HG02938 (cell line): ENCODE results near the gene LMO7.

Experiments used
- ATAC-seq: cut with Tn5 transposase; IDR thresholded peaks from one replicate; pipeline ENCODE4 v1.9.1; 2021; ENCODE audit warnings: mild to moderate bottlenecking, moderate library complexity; ENCODE audit not compliant: unreplicated experiment

LMO7 gene

GRCh38 chr13:75796825-75797224, 160.7 kb downstream of the LMO7 start:
- no peak for ATAC-seq

DNA sequence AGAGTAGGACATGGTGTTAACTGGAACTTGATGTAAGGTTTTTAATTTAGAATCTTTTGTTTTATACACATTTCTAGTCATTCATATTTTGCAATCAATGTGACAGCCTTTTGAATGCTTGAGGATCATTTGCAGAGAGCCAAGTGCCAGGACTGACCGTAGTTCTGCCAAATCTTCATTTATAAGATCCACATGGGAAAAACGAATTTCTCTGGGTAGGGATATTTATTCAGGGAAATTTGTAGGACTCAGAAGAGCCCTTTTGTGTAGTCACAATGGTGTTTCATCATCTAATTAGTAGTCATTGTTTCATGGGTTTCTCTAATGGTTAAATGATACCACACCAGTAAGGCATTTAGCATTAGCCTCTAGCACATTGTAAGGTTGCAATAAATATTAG, 161.1 kb downstream of the LMO7 start:
- ATAC-seq = no peak

- no peak for ATAC-seq
Observed at GRCh38 chr13:75797719-75798118, 161.6 kb downstream of the LMO7 start.

GRCh38 chr13:75798353-75799255, 162.5 kb downstream of the LMO7 start:
- no peak for ATAC-seq

- ATAC-seq = no peak
Observed at GRCh38 chr13:75800545-75800944, 164.4 kb downstream of the LMO7 start.

DNA sequence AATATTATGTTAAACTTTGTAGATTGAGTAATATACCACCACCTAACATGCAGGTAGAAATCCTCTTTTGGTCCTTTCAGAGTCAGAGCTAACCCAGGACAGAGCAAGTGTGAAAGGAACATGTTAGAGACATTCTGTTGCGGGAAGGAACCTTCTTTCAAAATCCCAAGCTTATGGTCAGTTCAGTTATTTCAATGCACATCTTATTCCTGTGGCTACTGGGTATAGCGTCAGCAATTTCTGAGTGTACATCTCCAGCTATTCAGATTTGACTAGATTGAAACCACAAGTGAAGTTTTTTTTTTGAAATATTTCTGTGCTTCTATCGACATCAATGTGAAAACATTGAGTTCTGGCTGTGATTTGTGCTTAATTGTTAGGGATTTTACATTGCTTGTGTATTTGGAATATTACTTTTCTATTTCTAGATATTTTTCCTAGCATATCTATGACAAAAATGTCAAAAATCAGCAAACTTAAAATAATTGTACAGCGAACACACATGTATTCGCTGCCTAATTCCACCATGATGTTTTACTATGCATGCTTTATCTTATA, 165.3 kb downstream of the LMO7 start:
- ATAC-seq = no peak

DNA sequence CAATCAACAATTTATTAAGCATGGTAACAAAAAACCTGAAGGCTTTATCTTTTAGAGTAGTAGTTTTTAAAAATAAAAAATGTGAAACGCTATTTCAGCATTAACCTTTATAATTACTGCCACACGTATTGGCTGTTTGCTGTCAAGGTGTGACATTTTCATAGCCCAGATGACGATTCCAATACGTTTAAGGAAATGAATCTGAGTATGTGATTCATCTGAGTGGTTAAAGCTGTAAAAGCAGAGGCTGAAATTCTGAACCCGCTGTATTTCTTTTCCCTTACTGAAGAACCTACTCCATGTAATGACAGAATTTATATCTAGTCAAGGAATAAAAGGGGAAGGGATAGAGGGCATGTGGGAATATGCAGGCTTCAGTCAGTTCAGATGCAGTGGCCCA, 166.0 kb downstream of the LMO7 start:
- ATAC-seq = no peak

- no peak for ATAC-seq
Observed at GRCh38 chr13:75803164-75803611, 167.1 kb downstream of the LMO7 start.

DNA sequence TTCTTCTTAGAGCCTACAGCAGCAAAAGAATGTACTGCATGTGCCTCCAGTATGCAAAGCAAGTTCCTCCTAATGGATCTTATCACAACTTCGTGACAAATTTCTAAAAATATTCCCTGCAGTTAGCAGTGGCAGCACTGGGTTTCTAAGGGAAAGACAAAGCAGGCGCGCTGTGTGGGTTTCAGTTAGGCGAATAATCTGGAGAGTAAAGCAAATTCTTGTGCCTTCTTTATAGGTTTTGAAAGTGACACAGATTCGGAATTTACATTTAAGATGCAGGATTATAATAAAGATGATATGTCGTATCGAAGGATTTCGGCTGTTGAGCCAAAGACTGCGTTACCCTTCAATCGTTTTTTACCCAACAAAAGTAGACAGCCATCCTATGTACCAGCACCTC, 167.9 kb downstream of the LMO7 start:
- ATAC-seq = no peak

DNA sequence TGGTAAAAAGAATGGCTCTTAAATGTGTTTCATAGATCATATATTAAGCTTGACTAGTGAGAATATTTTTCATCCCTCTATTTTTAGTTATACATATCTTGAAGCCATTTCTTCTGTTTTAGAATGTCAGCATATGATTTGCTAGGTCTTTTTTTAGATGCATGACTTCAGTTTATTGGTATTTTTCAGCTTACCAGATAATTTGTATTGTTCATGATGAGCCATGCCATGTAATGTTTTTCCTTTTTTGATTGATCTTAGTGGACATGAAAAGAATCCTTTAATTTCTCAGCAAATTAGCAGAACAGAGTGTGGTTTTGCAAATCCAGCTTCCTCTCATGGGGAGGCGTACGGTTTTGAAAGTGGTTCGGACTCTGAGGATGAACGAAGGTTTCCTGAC, 168.5 kb downstream of the LMO7 start:
- no peak for ATAC-seq

- no peak for ATAC-seq
Observed at GRCh38 chr13:75806117-75806516, 170.0 kb downstream of the LMO7 start.

GRCh38 chr13:75811361-75811760, 175.2 kb downstream of the LMO7 start:
- no peak for ATAC-seq

GRCh38 chr13:75811841-75812240, 175.7 kb downstream of the LMO7 start:
- ATAC-seq = no peak

DNA sequence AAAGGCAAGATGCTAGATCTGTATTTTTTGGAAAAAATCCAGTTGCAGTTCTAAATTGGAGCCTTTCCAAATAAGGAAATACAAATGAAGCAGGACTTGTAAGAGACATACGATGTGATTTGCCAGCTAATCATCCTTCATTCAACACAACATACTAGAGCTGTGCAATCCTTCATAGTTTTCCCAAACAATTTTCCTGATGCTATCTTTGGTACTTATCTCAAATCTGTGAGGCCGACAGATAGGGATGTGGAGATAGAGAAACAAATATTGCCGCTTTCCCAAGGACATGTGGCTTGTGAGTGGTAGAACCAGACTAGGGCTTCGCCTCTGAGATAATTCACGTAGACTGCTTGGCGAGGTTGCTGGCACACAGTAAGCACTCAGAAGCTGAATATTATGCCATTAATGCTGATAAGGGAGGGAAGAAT, 176.6 kb downstream of the LMO7 start:
- no peak for ATAC-seq

GRCh38 chr13:75813323-75813722, 177.2 kb downstream of the LMO7 start:
- no peak for ATAC-seq

GRCh38 chr13:75818179-75818967, 182.2 kb downstream of the LMO7 start:
- no peak for ATAC-seq

- ATAC-seq = no peak
Observed at GRCh38 chr13:75818968-75819225, 182.8 kb downstream of the LMO7 start.

- no peak for ATAC-seq
Observed at GRCh38 chr13:75825161-75825560, 189.0 kb downstream of the LMO7 start.

DNA sequence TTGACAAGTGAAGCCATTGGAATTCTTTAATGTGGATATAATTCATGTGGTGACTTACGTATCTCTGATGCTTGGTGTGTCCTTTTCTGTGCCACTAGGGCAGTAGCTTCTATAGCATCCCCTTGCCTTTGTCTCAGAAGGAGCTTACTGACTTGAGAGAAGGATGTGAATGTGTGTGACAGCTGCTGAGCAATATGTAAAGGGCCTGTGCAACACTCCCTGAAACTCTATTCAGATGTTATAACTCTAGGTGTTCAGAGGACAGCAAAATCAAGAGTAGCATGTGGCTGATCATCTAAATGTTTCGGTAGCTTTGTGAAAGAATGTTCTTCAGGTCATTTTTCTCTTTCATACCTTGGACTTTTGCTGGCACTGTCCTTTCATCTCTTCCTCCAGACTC, 189.5 kb downstream of the LMO7 start:
- ATAC-seq = no peak

GRCh38 chr13:75826391-75826790, 190.3 kb downstream of the LMO7 start:
- no peak for ATAC-seq

GRCh38 chr13:75829830-75830229, 193.7 kb downstream of the LMO7 start:
- no peak for ATAC-seq

GRCh38 chr13:75830842-75831241, 194.7 kb downstream of the LMO7 start:
- ATAC-seq = no peak
